ENCODE results near the gene GPR151. TPM values are rescaled to one million over a fixed set of nuclear protein-coding genes. Genes with fewer than 3 reads are reported as not detected.

Gene GPR151
- polyA plus RNA-seq, 1 of the 3 experiments (the other 2 are of a cell fraction), result not detected

- Histone ChIP-seq H3K79me2 (ENCODE audit: insufficient read depth) (no peaks in the 10 kb centered on the region), H3K9me2 (no peaks in the 10 kb centered on the region), H3F3A (replicated peaks; ENCODE audit: insufficient read depth) (no peaks in the 10 kb centered on the region), H3K4me1 (ENCODE audit: control insufficient read depth in 1 of 2, insufficient read depth in 2 of 2, low read depth in 1 of 2, low read length in 1 of 2) (peaks cover 0 to 3% of the 10 kb centered on the region in 2 experiments; a peak in 1 of 4 replicates), H3K27me3 (ENCODE audit: insufficient read depth) (no peaks in the 10 kb centered on the region), H3K27ac (ENCODE audit: low read depth in 2 of 2, low read length in 1 of 2) (no peak overlapping the region), H3K9ac (no peak overlapping the region), H4K20me1 (ENCODE audit: insufficient read depth) (no peaks in the 10 kb centered on the region), H3K9me3 (no peaks in the 10 kb centered on the region), H3K4me2 (no peak overlapping the region), H2AFZ (ENCODE audit: low read depth) (no peak overlapping the region), H3K36me3 (replicated peaks in 1 of 2; ENCODE audit: control insufficient read depth in 1 of 2, insufficient read depth in 2 of 2, low read length in 1 of 2) (no peaks in the 10 kb centered on the region), H3K4me3 (ENCODE audit: low read depth in 2 of 2, low read length in 1 of 2) (no peak overlapping the region)
- DNase-seq, result no peak
- no peak for TF ChIP-seq MEF2A (IDR thresholded peaks at IDR 0.05; ENCODE audit: borderline replicate concordance, low read depth)
- TF ChIP-seq GABPA (IDR thresholded peaks at IDR 0.05; ENCODE audit: low read depth), result no peak
- no peak for TF ChIP-seq EZH2phosphoT487 (IDR thresholded peaks at IDR 0.05; ENCODE audit: borderline replicate concordance, low read depth)
- TF ChIP-seq NFIC (IDR thresholded peaks at IDR 0.05; ENCODE audit: borderline replicate concordance), result no peak
- no peak for TF ChIP-seq TAF1 (IDR thresholded peaks at IDR 0.05; ENCODE audit: borderline replicate concordance, low read depth, low read length)
- no peak for TF ChIP-seq FOXM1 (IDR thresholded peaks at IDR 0.05; ENCODE audit: low read depth)
- 78% methylated on average over 2 of the region's 2 CpGs for WGBS (ENCODE audit: low lambda C conversion rate)
- ChIA-PET POLR2A (no interaction called here), CTCF (interaction anchor here (1.5 to 7.1 kb wide), 3 partner anchors 12 to 660 kb away, joined by 9 to 145 read pairs (median 53); no protein-coding TSS in a partner anchor)
These were observed 14.0 kb upstream of the GPR151 start for GRCh38 chr5:146529984-146530383.

- DNase-seq, result no peak
- no peak overlapping the region for H3K27ac ChIP-seq (ENCODE audit: low read depth in 2 of 2, low read length in 1 of 2)
- no peaks in the 10 kb centered on the region for H3F3A ChIP-seq (replicated peaks; ENCODE audit: insufficient read depth)
- no peaks in the 10 kb centered on the region for H3K9me2 ChIP-seq
- no peak overlapping the region for H2AFZ ChIP-seq (ENCODE audit: low read depth)
- TF ChIP-seq REST (IDR thresholded peaks at IDR 0.05; ENCODE audit: low read depth, low read length), result no peak
- TF ChIP-seq CTCF (IDR thresholded peaks at IDR 0.05), result 0 out of 2 replicates have a peak, but pooled peaks have one; percentile 20
- peak; percentile 54 for TF ChIP-seq RAD21 (IDR thresholded peaks at IDR 0.05; ENCODE audit: low read length)
- H3K9me3 ChIP-seq, result no peaks in the 10 kb centered on the region
- ChIA-PET CTCF (interaction anchor here (0.9 to 1.9 kb wide), 10 partner anchors 12 to 1046 kb away, joined by 3 to 7 read pairs (median 4); no protein-coding TSS in a partner anchor), POLR2A (no interaction called here)
- H3K36me3 ChIP-seq (replicated peaks in 1 of 2; ENCODE audit: control insufficient read depth in 1 of 2, insufficient read depth in 2 of 2, low read length in 1 of 2), result no peaks in the 10 kb centered on the region
- H4K20me1 ChIP-seq (ENCODE audit: insufficient read depth), result no peaks in the 10 kb centered on the region
- no peaks in the 10 kb centered on the region for H3K27me3 ChIP-seq (ENCODE audit: insufficient read depth)
- WGBS (ENCODE audit: low lambda C conversion rate), result 70% methylated on average over 4 of the region's 4 CpGs
- no peaks in the 10 kb centered on the region for H3K79me2 ChIP-seq (ENCODE audit: insufficient read depth)
- H3K9ac ChIP-seq, result no peak overlapping the region
- no peak overlapping the region for H3K4me3 ChIP-seq (ENCODE audit: low read depth in 2 of 2, low read length in 1 of 2)
- H3K4me1 ChIP-seq (ENCODE audit: control insufficient read depth in 1 of 2, insufficient read depth in 2 of 2, low read depth in 1 of 2, low read length in 1 of 2), result peaks cover 0 to 3% of the 10 kb centered on the region in 2 experiments; a peak in 1 of 4 replicates
- no peak overlapping the region for H3K4me2 ChIP-seq
These were observed 12.2 kb upstream of the GPR151 start for GRCh38 chr5:146528236-146528635.

Data from SK-N-SH (cell line).